Keratinocyte (primary cell): ENCODE data around the gene ROR2. TPM values are rescaled to one million over a fixed set of nuclear protein-coding genes. Genes with fewer than 3 reads are reported as not detected.

Experiments
- DNase-seq: peaks from one replicate; pipeline ENCODE4 v3.0.0-alpha.2; 2011; ENCODE audit warnings: low read depth, missing footprints, low spot score
- FAIRE-seq: peaks from 2 replicates; lab custom pipeline; 2011; peaks lifted over from hg19 to GRCh38; lab: Jason Lieb, UNC
- H2AFZ ChIP-seq: 2 replicates; pipeline ENCODE4 v1.6.0; 2012; ENCODE audit warnings: low read length, control low read depth, inconsistent platforms; ENCODE audit not compliant: control insufficient read depth
- H3K27ac ChIP-seq: 2 replicates; pipeline ENCODE4 v1.5.1; 2011; ENCODE audit warnings: low read length; ENCODE audit not compliant: control insufficient read depth, insufficient read depth
- H3K27me3 ChIP-seq: 3 replicates; pipeline ENCODE4 v1.6.0; 2011; ENCODE audit warnings: low read length; ENCODE audit not compliant: control insufficient read depth, insufficient read depth; ENCODE audit errors: extremely low read depth
- H3K36me3 ChIP-seq, 2 experiments: 2 replicates in 1 of 2; 3 replicates in 1 of 2; pipeline ENCODE4 v1.5.1; 2011; ENCODE audit warnings: low read length in 2 of 2, mild to moderate bottlenecking in 1 of 2; ENCODE audit not compliant: control insufficient read depth in 2 of 2, insufficient read depth in 2 of 2; ENCODE audit errors: extremely low read depth in 1 of 2
- H3K4me1 ChIP-seq: 3 replicates; pipeline ENCODE4 v1.5.1; 2011; ENCODE audit warnings: low read length; ENCODE audit not compliant: control insufficient read depth, insufficient read depth; ENCODE audit errors: extremely low read depth
- H3K4me2 ChIP-seq: 3 replicates; pipeline ENCODE4 v1.6.0; 2011; ENCODE audit warnings: low read depth, low read length; ENCODE audit not compliant: control insufficient read depth, insufficient read depth; ENCODE audit errors: extremely low read depth
- H3K4me3 ChIP-seq, 3 experiments: fragments of 200-600 bp in 1 of 3; sonication (generic) in 1 of 3; 2 replicates in 2 of 3; 3 replicates in 1 of 3; pipeline ENCODE4 v1.5.1; 2011 to 2016; ENCODE audit warnings: low read length in 3 of 3, mild to moderate bottlenecking in 3 of 3, control low read depth in 2 of 3, inconsistent platforms in 1 of 3, low read depth in 1 of 3, mixed read lengths in 1 of 3, mixed run types in 1 of 3, moderate library complexity in 1 of 3; ENCODE audit not compliant: control insufficient read depth in 2 of 3, insufficient read depth in 2 of 3; ENCODE audit errors: extremely low read depth in 1 of 3
- H3K79me2 ChIP-seq: 2 replicates; pipeline ENCODE4 v1.6.0; 2012; ENCODE audit warnings: low read length; ENCODE audit not compliant: control insufficient read depth, insufficient read depth
- H3K9ac ChIP-seq: 3 replicates; pipeline ENCODE4 v1.6.0; 2011; ENCODE audit warnings: low read length; ENCODE audit not compliant: control insufficient read depth, insufficient read depth; ENCODE audit errors: extremely low read depth
- H3K9me1 ChIP-seq: 3 replicates; pipeline ENCODE4 v1.6.0; 2011; ENCODE audit warnings: low read length; ENCODE audit not compliant: control insufficient read depth, insufficient read depth; ENCODE audit errors: extremely low read depth
- H3K9me3 ChIP-seq: 2 replicates; pipeline ENCODE4 v1.5.1; 2012; ENCODE audit warnings: low read depth, low read length; ENCODE audit not compliant: control insufficient read depth
- H4K20me1 ChIP-seq: 3 replicates; pipeline ENCODE4 v1.6.0; 2011; ENCODE audit warnings: low read length; ENCODE audit not compliant: control insufficient read depth, insufficient read depth; ENCODE audit errors: extremely low read depth
- CTCF ChIP-seq, 3 experiments: IDR thresholded peaks in 1 of 3; conservative IDR thresholded peaks in 1 of 3; optimal IDR thresholded peaks in 1 of 3; 2 replicates in 2 of 3; 3 replicates in 1 of 3; pipeline versions ENCODE3 to v1.5.1; 2011; ENCODE audit warnings: low read length in 3 of 3, mild to moderate bottlenecking in 3 of 3, moderate library complexity in 2 of 3, control low read depth in 1 of 3, inconsistent platforms in 1 of 3; ENCODE audit not compliant: insufficient read depth in 2 of 3; ENCODE audit errors: extremely low read depth in 1 of 3
- EZH2 ChIP-seq: IDR thresholded peaks from one replicate; pipeline ENCODE4 v1.6.1; 2012; ENCODE audit warnings: inconsistent platforms, mild to moderate bottlenecking, low read length, moderate library complexity
- dilution Hi-C: fragments of 300-500 bp; cut with MboI; formaldehyde crosslinking; loops from one replicate; pipeline ENCODE4 v1.7.0; 2020; ENCODE audit warnings: low sequenced_read_pairs; ENCODE audit not compliant: extremely low pct_ligation_motif_present
- polyA plus RNA-seq, 5 experiments: library from polyadenylated mRNA; depleted of rRNA in 3 of 5; stranded (reverse) in 3 of 5; stranded (forward) in 1 of 5; unstranded in 1 of 5; fragments of >200 nt; gene quantifications; 1 replicate in 1 of 5; 2 replicates in 3 of 5; 3 replicates in 1 of 5; pipeline versions ENCODE4 v1.2.1 to v1.2.3, GENCODE V29; 2011 to 2012; ENCODE audit warnings: missing spikeins in 2 of 5, low read depth in 1 of 5, low replicate concordance in 1 of 5

The ROR2 gene
- polyA plus RNA-seq, 1 donor (not counting 4 experiments of a cell fraction or from before 2014, with no cell fraction given) = 0.22 TPM

GRCh38 chr9:91659529-91660495 is 290.2 kb downstream of the ROR2 start:
- FAIRE-seq = no peak
- no peaks in the 10 kb centered on the region for H3K36me3 ChIP-seq
- TF ChIP-seq EZH2 = no peak
- TF ChIP-seq CTCF (optimal IDR thresholded peaks at IDR 0.05 in 1 of 3, IDR thresholded peaks at IDR 0.05 in 1 of 3, conservative IDR thresholded peaks at IDR 0.05 in 1 of 3; ENCODE audit: extremely low read depth in 1 of 3, insufficient read depth in 2 of 3, low read length in 3 of 3) = peak; percentile 17 to 56 (median 18)
- no peak overlapping the region for H3K9ac ChIP-seq
- dilution Hi-C loops = no loop called here
- peaks cover 20% of the 10 kb centered on the region for H3K27me3 ChIP-seq
- no peak overlapping the region for H2AFZ ChIP-seq
- H3K27ac ChIP-seq = no peak overlapping the region
- H3K9me3 ChIP-seq = no peaks in the 10 kb centered on the region
- no peaks in the 10 kb centered on the region for H3K9me1 ChIP-seq
- no peaks in the 10 kb centered on the region for H3K4me1 ChIP-seq
- DNase-seq = no peak
- H3K79me2 ChIP-seq = no peaks in the 10 kb centered on the region
- H3K4me2 ChIP-seq = no peak overlapping the region
- no peak overlapping the region for H3K4me3 ChIP-seq
- no peaks in the 10 kb centered on the region for H4K20me1 ChIP-seq

GRCh38 chr9:91658513-91659105 is 291.4 kb downstream of the ROR2 start:
- Histone ChIP-seq H4K20me1 (no peaks in the 10 kb centered on the region), H2AFZ (no peak overlapping the region), H3K4me3 (no peak overlapping the region), H3K9me3 (no peaks in the 10 kb centered on the region), H3K27ac (no peak overlapping the region), H3K4me1 (no peaks in the 10 kb centered on the region), H3K27me3 (peaks cover 8% of the 10 kb centered on the region), H3K9me1 (no peaks in the 10 kb centered on the region), H3K4me2 (no peak overlapping the region), H3K36me3 (no peaks in the 10 kb centered on the region), H3K79me2 (no peaks in the 10 kb centered on the region), H3K9ac (no peak overlapping the region)
- dilution Hi-C loops = no loop called here
- FAIRE-seq = no peak
- no peak for DNase-seq
- TF ChIP-seq CTCF (optimal IDR thresholded peaks at IDR 0.05 in 1 of 3, IDR thresholded peaks at IDR 0.05 in 1 of 3, conservative IDR thresholded peaks at IDR 0.05 in 1 of 3; ENCODE audit: extremely low read depth in 1 of 3, insufficient read depth in 2 of 3, low read length in 3 of 3) (no peak), EZH2 (no peak)
